Stimulated activated CD8-positive, alpha-beta memory T cell treated with anti-CD3 and anti-CD28 coated beads, Interleukin-15, amount 100 ng/mL, for 24 hours (primary cell): ENCODE measurements around the gene WWP2.

Experiments used
- DNase-seq: peaks from one replicate; pipeline ENCODE4 v3.0.0-alpha.2; 2020; ENCODE audit warnings: low read depth

Gene WWP2

GRCh38 chr16:69859105-69859989 is 97.2 kb downstream of the WWP2 start:
- no peak for DNase-seq

DNA sequence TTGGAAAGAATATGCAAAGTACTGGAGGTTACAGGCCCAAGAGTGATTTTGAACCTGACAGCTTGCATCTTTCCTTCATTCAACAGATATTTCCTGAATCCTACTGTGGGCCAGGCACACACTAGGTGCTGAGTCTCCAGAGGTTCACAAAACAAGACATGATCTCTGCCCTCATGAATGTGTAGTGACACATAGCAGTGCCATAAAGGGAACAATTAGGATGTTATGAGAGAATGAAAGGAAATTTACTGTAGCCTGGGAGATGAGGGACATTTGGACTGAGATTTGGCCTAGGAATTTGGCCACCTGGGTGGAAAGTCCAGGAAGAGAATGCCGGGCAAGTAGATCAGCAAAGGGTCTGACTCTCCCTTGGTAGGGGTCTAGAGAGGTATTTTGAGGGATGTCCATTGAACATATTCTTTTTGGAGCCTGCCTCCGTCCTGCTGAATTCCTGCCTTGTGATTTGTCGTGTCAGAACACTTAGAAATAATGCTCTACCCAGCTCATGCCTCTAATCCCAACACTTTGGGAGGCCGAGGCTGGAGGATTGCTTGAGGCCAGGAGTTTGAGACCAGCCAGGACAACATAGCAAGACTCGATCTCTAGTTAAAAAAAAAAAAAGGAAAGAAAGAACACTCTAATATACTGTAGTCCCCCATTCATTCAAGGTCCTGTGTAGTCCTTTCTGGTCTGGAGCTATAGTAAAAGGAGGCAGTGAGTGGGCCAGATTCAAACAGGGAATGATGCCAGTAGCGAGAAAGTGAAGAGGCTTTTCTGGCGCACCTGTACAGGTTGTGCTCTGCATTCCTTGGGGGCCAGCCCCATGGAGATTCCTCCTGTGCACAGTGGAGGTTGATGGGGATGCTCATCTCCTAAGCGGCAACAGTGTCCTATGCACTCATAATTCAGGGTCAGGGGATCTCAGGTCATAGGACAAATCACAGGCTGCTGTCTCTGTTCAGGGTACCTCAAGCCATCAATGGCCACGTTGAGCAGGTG is 98.4 kb downstream of the WWP2 start:
- DNase-seq, result no peak

DNA sequence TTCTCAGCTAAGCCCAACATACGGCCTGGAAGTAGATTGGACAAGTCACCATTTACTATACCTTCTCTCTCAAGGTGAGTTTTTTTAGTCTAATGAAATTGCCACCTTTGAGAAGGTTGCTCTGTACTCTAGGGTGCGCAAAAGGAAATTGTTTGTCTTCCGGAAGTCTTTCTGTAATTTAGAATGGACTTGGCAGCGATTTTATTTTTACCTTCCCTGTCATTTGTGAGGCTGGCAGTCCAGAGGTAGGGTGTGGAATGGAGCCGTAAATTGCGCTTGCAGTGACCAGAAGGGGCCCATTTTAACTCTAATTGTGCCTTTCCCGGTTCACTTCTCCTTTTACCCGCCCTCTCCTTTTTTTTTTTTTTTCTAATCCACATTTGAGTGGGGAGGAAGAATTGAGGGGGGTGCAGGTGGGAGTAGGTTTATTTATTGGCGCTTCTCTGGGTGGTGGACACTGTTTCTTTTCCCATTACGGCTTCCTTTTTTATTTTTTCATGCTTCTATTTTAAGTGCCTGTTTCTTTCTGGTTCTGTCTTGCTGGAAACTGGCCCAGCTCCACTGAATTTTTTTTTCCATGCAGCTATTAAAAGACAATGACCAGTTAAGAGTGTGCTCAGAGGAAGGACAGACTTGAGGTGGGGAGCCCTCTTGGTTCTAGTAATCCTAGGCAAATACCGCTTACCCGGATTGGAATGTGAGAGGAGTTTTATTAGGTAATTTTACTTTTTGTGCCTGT is 99.3 kb downstream of the WWP2 start:
- no peak for DNase-seq

DNA sequence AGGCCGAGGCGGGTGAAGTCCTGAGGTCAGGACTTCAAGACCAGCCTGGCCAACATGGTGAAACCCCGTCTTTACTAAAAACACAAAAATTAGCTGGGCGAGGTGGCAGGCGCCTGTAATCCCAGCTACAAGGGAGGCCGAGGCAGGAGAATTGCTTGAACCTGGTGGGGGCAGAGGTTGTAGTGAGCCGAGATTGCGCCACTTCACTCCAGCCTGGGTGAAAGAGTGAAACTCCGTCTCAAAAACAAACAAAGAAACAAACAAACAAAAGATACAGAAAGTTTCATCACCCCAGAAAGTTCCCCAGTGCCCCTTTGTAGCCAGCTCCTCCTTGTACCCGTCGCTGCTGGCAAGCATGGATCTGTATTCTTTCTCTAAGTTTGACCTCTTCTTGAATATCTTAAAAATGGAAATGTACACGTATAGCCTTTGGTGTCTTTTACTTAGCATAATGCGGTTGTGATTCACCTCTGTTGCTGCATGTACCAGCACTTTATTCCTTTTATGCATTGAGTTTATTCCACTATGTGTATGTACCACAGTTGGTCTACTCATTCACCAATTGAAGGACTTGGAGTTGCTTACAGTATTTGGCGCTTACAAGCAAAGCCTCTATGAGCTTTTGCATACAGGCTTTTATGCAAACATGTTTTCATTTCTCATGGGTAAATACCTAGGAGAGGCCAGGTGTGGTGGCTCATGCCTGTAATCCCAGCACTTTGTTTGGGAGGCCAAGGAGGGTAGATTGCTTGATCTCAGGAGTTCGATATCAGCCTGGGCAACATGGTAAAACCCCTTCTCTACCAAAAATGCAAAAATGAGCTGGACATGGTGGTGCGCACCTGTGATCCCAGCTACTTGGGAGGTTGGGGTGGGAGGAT is 101.5 kb downstream of the WWP2 start:
- no peak for DNase-seq

GRCh38 chr16:69865701-69866100 is 103.6 kb downstream of the WWP2 start:
- DNase-seq, result no peak

DNA sequence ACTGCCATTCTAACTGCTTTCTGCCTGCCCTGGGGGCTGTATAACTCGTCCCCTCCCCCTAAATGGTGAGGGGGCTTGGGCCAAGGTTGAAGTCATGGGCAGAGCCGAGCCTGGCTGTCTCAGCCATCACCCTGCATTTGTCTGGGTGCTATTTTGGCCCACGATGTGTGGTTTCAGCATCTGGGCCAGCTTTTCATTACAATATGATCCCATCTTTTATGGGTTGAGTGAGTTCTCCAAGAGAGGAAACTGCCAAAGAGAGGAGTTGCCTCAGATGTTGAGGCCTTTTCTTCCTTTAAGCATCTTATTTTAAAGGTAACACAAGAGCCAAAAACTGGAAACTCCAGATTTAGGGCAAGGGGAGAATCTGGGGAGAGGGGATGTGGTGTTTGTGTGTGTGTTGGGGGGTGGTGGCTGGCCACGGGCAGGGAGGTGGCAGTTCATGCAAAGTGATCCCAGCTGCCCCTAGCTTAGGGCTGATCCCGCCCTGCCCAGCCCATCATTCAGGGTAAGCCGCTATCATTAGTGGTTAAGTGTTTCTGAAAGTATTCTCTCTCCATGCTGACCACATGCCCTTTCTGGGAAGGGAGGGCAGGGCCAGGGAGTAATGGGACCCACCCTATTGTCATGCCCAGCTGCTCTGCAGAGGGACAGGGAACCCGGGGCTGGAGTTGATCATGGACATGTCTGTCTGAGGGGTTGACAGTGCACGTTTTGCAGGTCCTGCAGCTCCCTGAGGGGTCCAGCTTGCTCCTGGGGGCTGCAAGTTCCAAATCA is 105.8 kb downstream of the WWP2 start:
- DNase-seq, result no peak

GRCh38 chr16:69870761-69871160 is 108.6 kb downstream of the WWP2 start:
- DNase-seq, result no peak

GRCh38 chr16:69871708-69872107 is 109.6 kb downstream of the WWP2 start:
- DNase-seq, result no peak

GRCh38 chr16:69872888-69873287 is 110.8 kb downstream of the WWP2 start:
- no peak for DNase-seq

GRCh38 chr16:69873783-69874182 is 111.7 kb downstream of the WWP2 start:
- DNase-seq, result no peak

- DNase-seq, result no peak
Measured at GRCh38 chr16:69874271-69874670, 112.1 kb downstream of the WWP2 start.

DNA sequence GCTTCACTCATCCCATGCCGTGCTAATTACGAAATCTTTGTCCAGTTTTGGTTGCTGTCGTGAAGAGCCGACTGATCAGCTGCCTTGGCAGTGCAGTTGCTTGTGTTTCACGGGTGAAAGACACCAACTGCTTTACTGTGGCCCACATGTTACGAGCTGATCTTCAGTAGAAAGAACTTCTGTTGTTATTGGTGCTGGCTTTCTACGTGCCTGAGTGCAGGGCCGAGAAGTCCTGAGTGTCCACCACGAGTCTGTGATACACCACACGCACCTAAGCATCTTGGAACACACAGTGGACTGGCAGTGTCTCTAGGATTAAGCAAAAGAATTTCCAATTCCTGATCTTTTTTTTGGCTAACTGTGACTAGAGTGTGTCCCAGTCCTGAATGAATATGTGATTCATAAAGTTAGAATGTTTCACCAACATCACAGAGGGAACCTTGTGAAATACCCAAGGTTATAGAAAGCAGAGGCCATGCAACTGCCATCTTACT is 118.6 kb downstream of the WWP2 start:
- DNase-seq, result no peak

DNA sequence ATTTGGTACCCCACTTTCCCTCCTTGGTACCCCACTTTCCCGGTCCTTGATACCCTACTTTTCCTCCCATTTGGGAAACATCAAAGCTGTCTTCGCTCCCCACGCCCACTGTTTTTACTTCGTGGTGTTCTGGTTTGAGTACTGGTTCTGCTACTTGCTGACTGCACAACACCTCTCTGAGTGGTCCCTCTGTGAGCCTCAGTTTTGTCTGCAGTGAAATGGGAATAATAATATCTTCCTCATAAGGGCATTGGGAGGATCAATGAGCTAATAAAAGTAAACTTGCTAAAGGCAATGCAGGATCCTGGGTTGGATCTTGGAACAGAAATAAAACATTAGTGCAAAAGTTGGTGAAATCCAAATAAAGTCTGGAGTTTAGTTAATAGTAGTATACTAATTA is 119.0 kb downstream of the WWP2 start:
- DNase-seq, result no peak

- no peak for DNase-seq
Measured at GRCh38 chr16:69883744-69884143, 121.6 kb downstream of the WWP2 start.

DNA sequence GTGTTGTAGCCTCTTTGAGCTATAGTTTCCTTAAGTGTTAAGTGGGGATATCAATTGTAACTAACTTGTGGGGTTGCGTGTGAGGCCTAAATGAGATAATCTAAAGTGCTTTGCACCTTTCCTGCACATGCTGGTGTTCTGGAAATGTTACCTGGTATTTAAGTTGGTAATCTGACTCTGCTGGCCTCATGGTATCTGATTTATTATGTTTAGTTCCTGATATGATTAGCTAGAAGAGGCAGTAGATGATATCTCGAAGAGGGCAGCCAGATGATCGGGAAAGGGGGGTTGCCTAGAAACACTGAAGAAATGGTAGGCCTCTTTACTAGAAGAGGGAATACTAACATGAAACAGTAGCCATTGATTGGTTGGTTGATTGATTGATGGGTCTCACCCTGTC is 123.6 kb downstream of the WWP2 start:
- DNase-seq, result no peak

GRCh38 chr16:69886726-69887125 is 124.6 kb downstream of the WWP2 start:
- no peak for DNase-seq

DNA sequence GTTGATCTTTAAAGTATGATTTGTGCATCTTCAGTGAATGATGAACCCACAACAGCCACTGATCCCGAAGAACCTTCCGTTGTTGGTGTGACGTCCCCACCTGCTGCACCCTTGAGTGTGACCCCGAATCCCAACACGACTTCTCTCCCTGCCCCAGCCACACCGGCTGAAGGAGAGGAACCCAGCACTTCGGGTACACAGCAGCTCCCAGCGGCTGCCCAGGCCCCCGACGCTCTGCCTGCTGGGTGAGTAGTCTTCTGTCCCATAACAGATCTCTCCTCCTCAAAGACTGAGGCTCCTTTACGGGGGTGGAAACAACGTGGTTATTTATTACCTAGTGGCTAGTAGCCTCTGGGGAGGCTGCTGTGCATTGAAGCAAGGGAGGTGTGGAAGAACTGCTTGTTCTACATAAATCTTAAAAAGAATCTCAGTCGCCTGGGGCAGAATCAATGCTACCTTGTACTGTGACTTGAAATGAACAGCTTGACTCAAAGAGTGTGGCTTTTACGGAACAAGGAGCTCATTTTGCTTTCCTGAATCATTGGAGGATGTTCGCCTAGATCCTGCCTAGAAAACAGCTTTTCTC is 126.0 kb downstream of the WWP2 start:
- DNase-seq, result no peak

DNA sequence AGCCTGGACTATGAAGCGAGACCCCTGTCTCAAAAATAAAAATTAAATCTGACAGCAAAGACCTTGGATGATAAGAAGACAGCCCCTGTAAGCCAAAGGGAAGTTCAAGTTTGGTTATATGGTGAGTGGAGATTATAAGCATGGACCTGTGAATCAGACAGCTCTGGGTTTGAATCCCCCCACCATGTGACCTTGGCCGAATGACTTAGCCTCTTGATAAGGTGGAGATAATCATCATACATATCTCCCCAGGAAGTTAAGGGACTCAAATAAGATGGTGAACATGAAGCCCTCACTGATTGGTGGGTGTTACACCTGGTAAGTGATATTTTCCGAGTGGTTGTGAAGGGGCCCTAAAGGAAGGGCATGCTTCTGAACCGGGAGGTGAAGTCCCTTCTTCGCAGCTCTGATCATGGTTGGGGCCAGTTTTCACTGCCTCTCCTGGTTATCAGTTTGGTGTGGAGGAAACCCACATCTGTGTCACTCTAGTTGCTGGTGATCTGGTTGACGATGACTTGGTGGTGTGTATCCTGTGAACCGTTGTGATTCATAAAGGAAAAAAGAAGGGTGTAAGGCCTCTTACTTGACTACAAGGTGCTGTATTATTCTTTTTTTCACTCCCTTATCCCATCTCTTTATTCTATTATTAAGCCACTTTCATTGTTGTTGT is 127.3 kb downstream of the WWP2 start:
- DNase-seq, result no peak
